ENCODE measurements around the gene NTPCR.
"Not testable (repeated sequence)": the region's sequence is repeated elsewhere in the genome, so short reads cannot be mapped to it uniquely, and the experiment has no call there.

The NTPCR gene

DNA sequence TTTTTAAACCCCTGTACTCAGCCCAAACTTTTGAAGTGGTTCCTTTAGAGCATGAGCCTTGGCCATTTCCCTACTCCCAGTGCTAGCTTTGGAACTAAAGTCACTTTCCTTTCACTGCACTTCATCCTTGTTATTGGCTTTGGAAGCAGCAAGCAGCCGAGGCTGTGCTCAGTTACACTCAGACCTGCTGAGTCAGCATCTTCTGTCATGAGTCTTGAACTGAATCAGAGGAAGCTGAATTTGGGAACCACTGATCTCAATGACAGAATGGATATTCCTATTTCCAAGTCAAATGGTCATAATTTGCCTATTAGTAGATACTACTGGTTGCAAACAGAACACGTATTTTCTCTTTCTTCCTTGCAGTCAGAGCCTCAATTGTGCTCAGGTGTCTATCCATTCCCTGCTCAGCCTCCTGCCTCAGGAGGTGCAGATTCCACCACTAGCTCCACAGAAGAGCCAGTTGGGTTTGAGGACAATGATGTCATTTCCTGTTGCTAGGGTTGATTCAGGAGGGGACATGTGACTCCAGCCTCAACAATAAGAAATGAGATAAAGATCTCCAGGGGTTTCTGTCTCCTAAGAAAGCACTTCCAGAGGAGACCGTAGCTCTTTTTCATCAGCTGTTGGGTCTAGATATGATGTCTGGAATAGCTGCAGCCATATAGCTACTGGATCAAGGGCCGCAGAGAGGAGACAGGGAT, 44.9 kb upstream of the NTPCR start:
- no peak for TF ChIP-seq CTCF (IDR thresholded peaks at IDR 0.05; ENCODE audit: extremely low read depth, missing control alignments)
- DNase-seq (ENCODE audit: low spot score) = no peak

DNA sequence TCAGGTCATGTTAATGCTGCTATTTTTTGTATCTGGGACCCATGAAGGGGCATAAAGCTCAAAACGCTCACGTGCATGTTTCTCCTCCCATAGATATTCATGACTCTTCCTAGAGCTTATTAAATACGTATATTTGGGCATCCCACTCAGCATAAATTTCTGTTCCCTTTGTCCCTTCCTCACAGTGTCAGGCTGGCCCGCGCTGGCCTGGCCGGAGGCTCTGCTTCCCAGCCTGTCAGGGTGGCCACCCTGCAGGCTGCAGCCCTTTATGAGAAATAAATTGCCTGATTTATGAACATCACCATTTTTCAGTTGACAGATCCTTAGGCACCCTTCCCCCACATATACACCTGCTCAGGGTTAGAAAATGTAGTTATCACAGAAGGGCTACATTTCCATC, 44.0 kb upstream of the NTPCR start:
- DNase-seq (ENCODE audit: low spot score) = no peak
- no peak for TF ChIP-seq CTCF (IDR thresholded peaks at IDR 0.05; ENCODE audit: extremely low read depth, missing control alignments)

- TF ChIP-seq CTCF (IDR thresholded peaks at IDR 0.05; ENCODE audit: extremely low read depth, missing control alignments) = no peak
- DNase-seq (ENCODE audit: low spot score) = no peak
Observed at GRCh38 chr1:232908831-232909230, 41.6 kb upstream of the NTPCR start.

DNA sequence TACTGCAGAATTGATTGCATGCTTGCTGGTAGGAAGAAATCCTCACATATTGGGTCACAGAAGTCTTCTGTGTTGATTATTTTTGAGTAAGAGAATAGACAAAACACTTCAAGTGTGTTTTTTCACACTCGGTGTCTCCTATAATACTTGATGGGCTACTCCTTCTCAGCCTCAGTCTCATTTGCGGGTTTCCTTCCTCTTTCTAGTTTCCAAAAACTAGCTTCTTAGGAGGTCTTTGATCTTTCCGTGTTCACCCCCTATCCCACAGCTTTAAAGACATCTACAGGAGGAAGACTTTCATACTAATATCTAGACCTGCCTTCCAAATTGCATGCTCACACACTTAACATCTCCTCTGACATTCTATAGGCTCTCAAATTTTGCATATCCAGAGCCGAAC, 40.7 kb upstream of the NTPCR start:
- TF ChIP-seq CTCF (IDR thresholded peaks at IDR 0.05; ENCODE audit: extremely low read depth, missing control alignments) = no peak
- DNase-seq (ENCODE audit: low spot score) = no peak

- no peak for TF ChIP-seq CTCF (IDR thresholded peaks at IDR 0.05; ENCODE audit: extremely low read depth, missing control alignments)
- DNase-seq (ENCODE audit: low spot score) = no peak
Observed at GRCh38 chr1:232911027-232911599, 39.3 kb upstream of the NTPCR start.

DNA sequence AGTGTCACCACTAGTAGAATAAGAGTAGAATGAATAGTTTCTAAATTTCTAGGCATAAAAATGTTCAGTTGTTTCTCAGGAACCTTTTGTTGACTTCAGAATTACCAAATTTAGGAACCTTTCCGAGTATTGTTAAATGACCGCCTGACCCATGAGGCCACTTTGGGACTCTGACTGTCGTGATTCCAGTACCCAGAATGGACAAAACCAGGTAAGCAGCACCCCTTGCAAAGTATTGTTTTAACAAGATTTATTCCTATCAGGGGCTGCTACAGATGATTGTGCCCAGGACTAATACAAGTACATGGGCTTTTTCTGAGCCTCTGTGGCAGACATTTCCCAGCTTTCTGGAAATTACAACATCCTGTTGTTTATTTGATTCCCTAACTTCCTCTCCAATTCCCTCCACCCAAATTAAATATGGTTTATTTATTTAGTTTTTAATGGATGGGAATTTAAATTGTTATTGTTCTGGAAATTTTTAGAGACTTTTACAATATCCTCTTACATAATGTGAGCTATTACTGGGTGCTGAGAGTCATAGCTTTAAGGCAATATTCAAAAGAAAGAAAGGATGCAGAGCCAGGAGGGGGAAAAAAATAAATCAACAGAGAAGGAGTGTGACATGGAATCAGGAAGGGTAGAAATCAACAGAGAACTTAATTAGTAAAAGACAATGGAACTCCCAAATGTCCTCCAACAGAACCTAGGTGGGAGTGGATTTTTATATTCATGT, 37.4 kb upstream of the NTPCR start:
- DNase-seq (ENCODE audit: low spot score) = no peak
- no peak for TF ChIP-seq CTCF (IDR thresholded peaks at IDR 0.05; ENCODE audit: extremely low read depth, missing control alignments)

- not testable (repeated sequence) for DNase-seq (ENCODE audit: low spot score)
Observed at GRCh38 chr1:232914271-232914670, 36.1 kb upstream of the NTPCR start.
